Upper lobe of left lung (tissue), 4 donors: ENCODE measurements around the gene CPEB2.

Experiments
- EP300 ChIP-seq, 4 donors: sonication (generic); formaldehyde crosslinking; IDR thresholded peaks; one replicate each; pipeline ENCODE4 v1.5.1; 2017; ENCODE audit warnings: antibody characterized with exemption in 4 of 4, control low read depth in 2 of 4
- POLR2A ChIP-seq, 4 donors: fragments of 450-650 bp; IDR thresholded peaks; one replicate each; pipeline ENCODE4 v1.5.1; 2016 to 2017; ENCODE audit warnings: antibody characterized with exemption in 4 of 4, mild to moderate bottlenecking in 2 of 4
- TF ChIP-seq, protein P1 (sequence below), 6 experiments: fragments of 450-650 bp in 4 of 6; fragments of 200-600 bp in 2 of 6; sonication (generic) in 2 of 6; IDR thresholded peaks; one replicate each; pipeline ENCODE4 v1.5.1; 2016 to 2019; ENCODE audit warnings: antibody characterized with exemption in 6 of 6

DNA sequence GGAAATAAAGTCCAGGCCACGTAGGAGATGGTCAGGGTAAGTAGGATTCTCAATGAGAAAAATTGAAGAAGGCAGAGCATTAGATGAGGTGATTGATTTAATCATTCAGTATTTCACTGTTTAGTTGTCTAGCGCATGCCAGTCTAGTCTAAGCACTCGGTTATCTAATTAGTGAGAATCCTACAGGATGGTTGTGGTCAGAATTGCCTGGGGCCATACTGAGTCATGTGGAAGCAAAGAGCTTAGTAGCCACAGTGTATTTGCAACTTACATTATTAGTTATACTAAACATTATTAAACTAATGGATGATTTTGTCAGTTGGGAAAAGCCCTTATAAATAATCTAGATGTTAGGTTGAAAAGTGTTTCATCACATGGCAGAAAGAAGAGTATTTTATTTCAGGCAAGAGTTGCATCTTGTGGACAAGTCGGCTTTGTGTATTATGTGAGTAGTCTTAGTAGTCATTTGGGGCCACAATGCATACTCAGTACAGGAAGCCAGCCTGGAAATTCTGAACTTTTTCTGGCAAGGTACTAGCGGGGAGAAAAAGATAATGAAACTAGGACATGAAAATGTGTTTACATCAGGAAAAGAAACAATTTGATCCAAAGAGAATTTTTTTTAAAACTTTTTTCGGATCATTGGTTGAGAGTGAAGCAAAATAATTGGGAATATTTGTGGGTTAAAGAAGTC is 31.9 kb downstream of the CPEB2 start:
- TF ChIP-seq, protein P1, sequence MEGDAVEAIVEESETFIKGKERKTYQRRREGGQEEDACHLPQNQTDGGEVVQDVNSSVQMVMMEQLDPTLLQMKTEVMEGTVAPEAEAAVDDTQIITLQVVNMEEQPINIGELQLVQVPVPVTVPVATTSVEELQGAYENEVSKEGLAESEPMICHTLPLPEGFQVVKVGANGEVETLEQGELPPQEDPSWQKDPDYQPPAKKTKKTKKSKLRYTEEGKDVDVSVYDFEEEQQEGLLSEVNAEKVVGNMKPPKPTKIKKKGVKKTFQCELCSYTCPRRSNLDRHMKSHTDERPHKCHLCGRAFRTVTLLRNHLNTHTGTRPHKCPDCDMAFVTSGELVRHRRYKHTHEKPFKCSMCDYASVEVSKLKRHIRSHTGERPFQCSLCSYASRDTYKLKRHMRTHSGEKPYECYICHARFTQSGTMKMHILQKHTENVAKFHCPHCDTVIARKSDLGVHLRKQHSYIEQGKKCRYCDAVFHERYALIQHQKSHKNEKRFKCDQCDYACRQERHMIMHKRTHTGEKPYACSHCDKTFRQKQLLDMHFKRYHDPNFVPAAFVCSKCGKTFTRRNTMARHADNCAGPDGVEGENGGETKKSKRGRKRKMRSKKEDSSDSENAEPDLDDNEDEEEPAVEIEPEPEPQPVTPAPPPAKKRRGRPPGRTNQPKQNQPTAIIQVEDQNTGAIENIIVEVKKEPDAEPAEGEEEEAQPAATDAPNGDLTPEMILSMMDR (IDR thresholded peaks at IDR 0.05) = no peak
- no peak for TF ChIP-seq POLR2A (IDR thresholded peaks at IDR 0.05)
- TF ChIP-seq EP300 (IDR thresholded peaks at IDR 0.05) = no peak
